Measurements from ENCODE around the gene SCN7A. TPM values are rescaled to one million over a fixed set of nuclear protein-coding genes. Genes with fewer than 3 reads are reported as not detected.
"Not testable (repeated sequence)": the region's sequence is repeated elsewhere in the genome, so short reads cannot be mapped to it uniquely, and the experiment has no call there.

The SCN7A gene
- total and polyA plus RNA-seq, 4 donors: under 0.01 to 5.0 (median 3.6) TPM; not detected in 1

DNA sequence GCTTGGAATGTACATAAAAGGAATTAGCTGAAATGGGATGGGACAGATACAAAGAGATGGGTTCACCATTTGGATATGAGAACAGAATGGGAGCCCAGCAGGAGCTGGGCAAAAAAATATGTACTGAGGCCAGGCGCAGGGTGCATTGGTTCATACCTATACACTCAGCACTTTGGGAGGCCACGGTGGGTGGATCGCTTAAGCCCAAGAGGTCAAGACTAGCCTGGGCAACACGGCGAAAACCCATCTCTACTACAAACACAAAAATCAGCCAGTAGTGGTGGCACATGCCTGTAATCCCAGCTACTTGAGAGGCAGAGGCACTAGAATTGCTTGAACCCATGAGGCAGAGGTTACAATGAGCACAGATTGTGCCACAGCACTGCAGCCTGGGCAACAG, 30.4 kb downstream of the SCN7A start:
- no peak for ATAC-seq (ENCODE audit: low FRiP score)
- H3K4me3 ChIP-seq (ENCODE audit: low read length in 2 of 2): no peak overlapping the region
- no peak overlapping the region for H3K27ac ChIP-seq (ENCODE audit: low read depth in 1 of 2, low read length in 2 of 2)
- WGBS, 2 donors: 96 to 100% methylated on average over 5 of the region's 5 CpGs
- no peaks in the 10 kb centered on the region for H3K27me3 ChIP-seq (ENCODE audit: control insufficient read depth in 1 of 2, insufficient read depth in 2 of 2, low read length in 1 of 2)
- DNase-seq: no peak
- H3K4me1 ChIP-seq (ENCODE audit: control insufficient read depth in 1 of 2, insufficient read depth in 2 of 2, low read length in 2 of 2): no peaks in the 10 kb centered on the region
- intact Hi-C loops (cut with DNase I): no loop called here
- no peaks in the 10 kb centered on the region for H3K36me3 ChIP-seq (ENCODE audit: control insufficient read depth in 1 of 2, insufficient read depth in 2 of 2, low read length in 1 of 2)
- H3K9me3 ChIP-seq (ENCODE audit: control insufficient read depth, low read length): no peaks in the 10 kb centered on the region

GRCh38 chr2:166458674-166459073, 35.4 kb downstream of the SCN7A start:
- intact Hi-C loops (cut with DNase I): no loop called here
- Histone ChIP-seq H3K36me3 (ENCODE audit: control insufficient read depth in 1 of 2, insufficient read depth in 2 of 2, low read length in 1 of 2) (no peaks in the 10 kb centered on the region), H3K4me3 (ENCODE audit: low read length in 2 of 2) (no peak overlapping the region), H3K9me3 (ENCODE audit: control insufficient read depth, low read length) (no peaks in the 10 kb centered on the region), H3K27me3 (ENCODE audit: control insufficient read depth in 1 of 2, insufficient read depth in 2 of 2, low read length in 1 of 2) (no peaks in the 10 kb centered on the region), H3K27ac (ENCODE audit: low read depth in 1 of 2, low read length in 2 of 2) (no peak overlapping the region), H3K4me1 (ENCODE audit: control insufficient read depth in 1 of 2, insufficient read depth in 2 of 2, low read length in 2 of 2) (no peaks in the 10 kb centered on the region)
- ATAC-seq (ENCODE audit: low FRiP score) (no peak), DNase-seq (no peak)
- WGBS, 2 donors: 91% methylated on average over 1 of the region's 1 CpG

DNA sequence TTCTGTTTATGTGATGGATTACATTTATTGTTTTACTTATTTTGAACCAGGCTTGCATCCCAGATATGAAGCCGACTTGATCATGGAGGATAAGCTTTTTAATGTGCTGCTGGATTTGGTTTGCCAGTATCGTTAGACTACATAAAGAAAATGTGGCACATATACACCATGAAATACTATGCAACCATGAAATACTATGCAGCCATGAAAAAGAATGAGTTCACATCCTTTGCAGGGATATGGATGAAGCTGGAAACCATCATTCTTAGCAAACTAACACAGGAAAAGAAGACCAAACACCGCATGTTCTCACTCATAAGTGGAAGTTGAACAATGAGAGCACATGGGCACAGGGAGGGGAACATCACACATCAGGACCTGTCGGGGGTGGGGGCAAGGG, 38.2 kb downstream of the SCN7A start:
- DNase-seq; H3K4me3 ChIP-seq (ENCODE audit: low read length in 2 of 2); ATAC-seq (ENCODE audit: low FRiP score); H3K36me3 ChIP-seq (ENCODE audit: control insufficient read depth in 1 of 2, insufficient read depth in 2 of 2, low read length in 1 of 2); H3K27me3 ChIP-seq (ENCODE audit: control insufficient read depth in 1 of 2, insufficient read depth in 2 of 2, low read length in 1 of 2); H3K27ac ChIP-seq (ENCODE audit: low read depth in 1 of 2, low read length in 2 of 2); H3K9me3 ChIP-seq (ENCODE audit: control insufficient read depth, low read length); intact Hi-C loops (cut with DNase I); H3K4me1 ChIP-seq (ENCODE audit: control insufficient read depth in 1 of 2, insufficient read depth in 2 of 2, low read length in 2 of 2): not testable (repeated sequence)
- WGBS, 2 donors: 90% methylated on average over 4 of the region's 4 CpGs

- DNase-seq (no peak), ATAC-seq (ENCODE audit: low FRiP score) (no peak)
- Histone ChIP-seq H3K4me1 (ENCODE audit: control insufficient read depth in 1 of 2, insufficient read depth in 2 of 2, low read length in 2 of 2) (no peaks in the 10 kb centered on the region), H3K27ac (ENCODE audit: low read depth in 1 of 2, low read length in 2 of 2) (no peak overlapping the region), H3K4me3 (ENCODE audit: low read length in 2 of 2) (no peak overlapping the region), H3K9me3 (ENCODE audit: control insufficient read depth, low read length) (no peaks in the 10 kb centered on the region), H3K36me3 (ENCODE audit: control insufficient read depth in 1 of 2, insufficient read depth in 2 of 2, low read length in 1 of 2) (no peaks in the 10 kb centered on the region), H3K27me3 (ENCODE audit: control insufficient read depth in 1 of 2, insufficient read depth in 2 of 2, low read length in 1 of 2) (no peaks in the 10 kb centered on the region)
- intact Hi-C loops (cut with DNase I): no loop called here
- WGBS, 2 donors: 48 to 61% methylated on average over 2 of the region's 2 CpGs
Observed at GRCh38 chr2:166454006-166454595, 39.9 kb downstream of the SCN7A start.

- Histone ChIP-seq H3K4me3 (ENCODE audit: low read length in 2 of 2) (no peak overlapping the region), H3K9me3 (ENCODE audit: control insufficient read depth, low read length) (no peaks in the 10 kb centered on the region), H3K4me1 (ENCODE audit: control insufficient read depth in 1 of 2, insufficient read depth in 2 of 2, low read length in 2 of 2) (no peaks in the 10 kb centered on the region), H3K27me3 (ENCODE audit: control insufficient read depth in 1 of 2, insufficient read depth in 2 of 2, low read length in 1 of 2) (no peaks in the 10 kb centered on the region), H3K27ac (ENCODE audit: low read depth in 1 of 2, low read length in 2 of 2) (no peak overlapping the region), H3K36me3 (ENCODE audit: control insufficient read depth in 1 of 2, insufficient read depth in 2 of 2, low read length in 1 of 2) (no peaks in the 10 kb centered on the region)
- intact Hi-C loops (cut with DNase I): no loop called here
- ATAC-seq (ENCODE audit: low FRiP score) (no peak), DNase-seq (no peak)
- 43 to 61% methylated on average over 1 of the region's 1 CpG for WGBS, 2 donors
Observed at GRCh38 chr2:166451468-166451867, 42.6 kb downstream of the SCN7A start.

DNA sequence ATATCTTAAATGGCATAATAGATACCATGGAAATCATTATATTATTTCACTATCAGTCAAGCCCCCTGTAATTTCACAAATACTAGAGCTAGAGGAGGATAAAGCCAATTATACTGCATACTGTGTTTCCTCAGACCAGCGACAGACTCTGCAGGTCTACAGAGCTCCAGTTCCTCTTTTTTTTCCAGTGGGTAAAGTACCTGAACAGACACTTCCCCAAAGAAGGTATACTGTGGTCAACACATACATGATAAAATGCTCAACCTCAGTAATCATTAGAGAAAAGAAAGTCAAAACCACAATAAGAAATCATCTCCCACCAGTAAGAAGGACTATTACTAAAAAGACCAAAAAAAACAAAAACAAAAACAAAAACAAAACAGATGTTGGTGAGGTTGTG, 44.6 kb downstream of the SCN7A start:
- H3K4me3 ChIP-seq (ENCODE audit: low read length in 2 of 2): no peak overlapping the region
- H3K27me3 ChIP-seq (ENCODE audit: control insufficient read depth in 1 of 2, insufficient read depth in 2 of 2, low read length in 1 of 2): no peaks in the 10 kb centered on the region
- DNase-seq (no peak), ATAC-seq (ENCODE audit: low FRiP score) (no peak)
- WGBS, 2 donors: 54 to 55% methylated on average over 1 of the region's 1 CpG
- intact Hi-C loops (cut with DNase I): no loop called here
- no peak overlapping the region for H3K27ac ChIP-seq (ENCODE audit: low read depth in 1 of 2, low read length in 2 of 2)
- no peaks in the 10 kb centered on the region for H3K36me3 ChIP-seq (ENCODE audit: control insufficient read depth in 1 of 2, insufficient read depth in 2 of 2, low read length in 1 of 2)
- no peaks in the 10 kb centered on the region for H3K9me3 ChIP-seq (ENCODE audit: control insufficient read depth, low read length)
- H3K4me1 ChIP-seq (ENCODE audit: control insufficient read depth in 1 of 2, insufficient read depth in 2 of 2, low read length in 2 of 2): no peaks in the 10 kb centered on the region

DNA sequence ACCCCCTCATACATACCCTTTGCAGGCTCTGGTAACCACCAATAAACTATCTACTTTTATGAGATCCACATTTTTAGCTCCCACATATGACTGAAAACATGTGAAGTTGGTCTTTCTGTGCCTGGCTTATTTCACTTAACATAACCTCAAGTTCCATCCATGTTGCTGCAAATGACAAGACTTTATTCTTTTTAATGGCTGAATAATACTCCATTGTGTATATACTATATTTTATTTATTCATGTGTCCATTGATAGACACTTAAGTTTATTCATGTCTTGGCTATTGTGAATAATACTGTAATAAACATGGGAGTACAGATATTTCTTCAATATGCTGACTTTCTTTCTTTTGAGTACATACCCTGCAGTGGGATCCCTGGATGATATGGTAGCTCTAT, 45.9 kb downstream of the SCN7A start:
- intact Hi-C loops (cut with DNase I): no loop called here
- Histone ChIP-seq H3K4me1 (ENCODE audit: control insufficient read depth in 1 of 2, insufficient read depth in 2 of 2, low read length in 2 of 2) (no peaks in the 10 kb centered on the region), H3K4me3 (ENCODE audit: low read length in 2 of 2) (no peak overlapping the region), H3K36me3 (ENCODE audit: control insufficient read depth in 1 of 2, insufficient read depth in 2 of 2, low read length in 1 of 2) (no peaks in the 10 kb centered on the region), H3K27ac (ENCODE audit: low read depth in 1 of 2, low read length in 2 of 2) (no peak overlapping the region), H3K9me3 (ENCODE audit: control insufficient read depth, low read length) (no peaks in the 10 kb centered on the region), H3K27me3 (ENCODE audit: control insufficient read depth in 1 of 2, insufficient read depth in 2 of 2, low read length in 1 of 2) (no peaks in the 10 kb centered on the region)
- ATAC-seq (ENCODE audit: low FRiP score): no peak
- DNase-seq: no peak

GRCh38 chr2:166444306-166444705, 49.7 kb downstream of the SCN7A start:
- Histone ChIP-seq H3K27ac (ENCODE audit: low read depth in 1 of 2, low read length in 2 of 2) (no peak overlapping the region), H3K4me1 (ENCODE audit: control insufficient read depth in 1 of 2, insufficient read depth in 2 of 2, low read length in 2 of 2) (no peaks in the 10 kb centered on the region), H3K36me3 (ENCODE audit: control insufficient read depth in 1 of 2, insufficient read depth in 2 of 2, low read length in 1 of 2) (no peaks in the 10 kb centered on the region), H3K27me3 (ENCODE audit: control insufficient read depth in 1 of 2, insufficient read depth in 2 of 2, low read length in 1 of 2) (no peaks in the 10 kb centered on the region), H3K9me3 (ENCODE audit: control insufficient read depth, low read length) (peaks cover 1% of the 10 kb centered on the region), H3K4me3 (ENCODE audit: low read length in 2 of 2) (no peak overlapping the region)
- DNase-seq: no peak
- ATAC-seq (ENCODE audit: low FRiP score): no peak
- intact Hi-C loops (cut with DNase I): no loop called here

DNA sequence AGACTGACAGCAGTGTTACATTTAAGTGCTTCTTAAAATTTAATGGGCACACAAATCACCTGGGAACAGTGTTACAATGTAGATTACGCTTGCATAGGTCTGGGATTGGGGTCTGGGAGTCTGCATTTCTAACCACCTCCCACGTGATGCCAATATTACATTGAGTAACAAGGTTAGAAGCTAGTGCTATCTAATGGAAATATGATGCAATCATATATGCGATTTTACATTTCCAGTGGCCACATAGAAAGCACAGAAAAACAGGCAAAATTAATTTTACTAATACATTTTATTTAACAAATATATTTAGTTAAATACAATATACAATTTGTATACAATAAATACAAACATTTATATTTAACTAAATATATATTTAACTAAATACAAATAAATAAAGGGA, 53.7 kb downstream of the SCN7A start:
- no peak for DNase-seq
- H3K9me3 ChIP-seq (ENCODE audit: control insufficient read depth, low read length): peaks cover 1% of the 10 kb centered on the region
- 75 to 80% methylated on average over 3 of the region's 3 CpGs for WGBS, 2 donors

More for the DNA sequence above, 53.7 kb downstream of the SCN7A start:
- Histone ChIP-seq H3K4me1 (ENCODE audit: control insufficient read depth in 1 of 2, insufficient read depth in 2 of 2, low read length in 2 of 2) (no peaks in the 10 kb centered on the region), H3K4me3 (ENCODE audit: low read length in 2 of 2) (no peak overlapping the region), H3K36me3 (ENCODE audit: control insufficient read depth in 1 of 2, insufficient read depth in 2 of 2, low read length in 1 of 2) (no peaks in the 10 kb centered on the region), H3K27ac (ENCODE audit: low read depth in 1 of 2, low read length in 2 of 2) (no peak overlapping the region), H3K27me3 (ENCODE audit: control insufficient read depth in 1 of 2, insufficient read depth in 2 of 2, low read length in 1 of 2) (no peaks in the 10 kb centered on the region)
- intact Hi-C loops (cut with DNase I): no loop called here
- no peak for ATAC-seq (ENCODE audit: low FRiP score)
